ENCODE results near the gene BCL2A1.

- TF ChIP-seq POLR2AphosphoS5 (IDR thresholded peaks at IDR 0.05; ENCODE audit: low read depth, low read length) (no peak), REST (IDR thresholded peaks at IDR 0.05; ENCODE audit: insufficient read depth in 1 of 2, low read depth in 2 of 2, low read length in 2 of 2) (no peak), TAF1 (IDR thresholded peaks at IDR 0.05; ENCODE audit: borderline replicate concordance, insufficient read depth, low read length) (no peak), SIN3A (IDR thresholded peaks at IDR 0.05; ENCODE audit: borderline replicate concordance, insufficient read depth, low read length) (no peak), FOXP2 (optimal IDR thresholded peaks at IDR 0.05; ENCODE audit: borderline replicate concordance, extremely low read depth, extremely low read length, insufficient read depth) (no peak)
Observed at GRCh38 chr15:79972863-79973262, 1.9 kb upstream of the BCL2A1 start.

All from PFSK-1 (cell line).